ENCODE measurements around the gene CLASP1.

- no peak for TF ChIP-seq TAF1 (IDR thresholded peaks at IDR 0.05; ENCODE audit: low read depth, low read length)
- TF ChIP-seq, protein P1, sequence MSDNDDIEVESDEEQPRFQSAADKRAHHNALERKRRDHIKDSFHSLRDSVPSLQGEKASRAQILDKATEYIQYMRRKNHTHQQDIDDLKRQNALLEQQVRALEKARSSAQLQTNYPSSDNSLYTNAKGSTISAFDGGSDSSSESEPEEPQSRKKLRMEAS (IDR thresholded peaks at IDR 0.05), result no peak
- TF ChIP-seq GABPA (IDR thresholded peaks at IDR 0.05; ENCODE audit: borderline replicate concordance, insufficient read depth, low read length), result no peak
- no peak for TF ChIP-seq POU5F1 (IDR thresholded peaks at IDR 0.05; ENCODE audit: low read depth, low read length)
- TF ChIP-seq POLR2A (IDR thresholded peaks at IDR 0.05; ENCODE audit: control extremely low read depth in 1 of 2, low read depth in 2 of 2, low read length in 2 of 2), result no peak
- TF ChIP-seq ATF2 (IDR thresholded peaks at IDR 0.05; ENCODE audit: low read length), result no peak
- no peak for TF ChIP-seq POLR2AphosphoS5 (IDR thresholded peaks at IDR 0.05; ENCODE audit: low read depth, low read length)
- TF ChIP-seq, protein P2, sequence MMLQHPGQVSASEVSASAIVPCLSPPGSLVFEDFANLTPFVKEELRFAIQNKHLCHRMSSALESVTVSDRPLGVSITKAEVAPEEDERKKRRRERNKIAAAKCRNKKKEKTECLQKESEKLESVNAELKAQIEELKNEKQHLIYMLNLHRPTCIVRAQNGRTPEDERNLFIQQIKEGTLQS (IDR thresholded peaks at IDR 0.05; ENCODE audit: insufficient read depth, low read depth, low read length), result no peak
- TF ChIP-seq EP300 (IDR thresholded peaks at IDR 0.05; ENCODE audit: borderline replicate concordance in 1 of 2, low read depth in 2 of 2, low read length in 2 of 2), result no peak
Measured at GRCh38 chr2:121293450-121294325, 355.6 kb downstream of the CLASP1 start.

Data from H1 (cell line).